Stimulated activated CD4-positive, alpha-beta T cell treated with anti-CD3 and anti-CD28 coated beads, Interleukin-1b, Interleukin-23, amount 100 ng/mL, for 4 hours (primary cell): Measurements from ENCODE around the gene ARHGAP15.

Experiments used
- DNase-seq, 2 donors: peaks; one replicate each; pipeline ENCODE4 v3.0.0-alpha.2; 2020; ENCODE audit warnings: low read depth in 2 of 2

The ARHGAP15 gene

GRCh38 chr2:143169105-143169504 is 39.9 kb downstream of the ARHGAP15 start:
- DNase-seq = no peak

GRCh38 chr2:143171817-143172216 is 42.6 kb downstream of the ARHGAP15 start:
- no peak for DNase-seq

- DNase-seq = no peak
Observed at GRCh38 chr2:143175438-143175837, 46.2 kb downstream of the ARHGAP15 start.

- no peak for DNase-seq
Observed at GRCh38 chr2:143176606-143177005, 47.4 kb downstream of the ARHGAP15 start.

GRCh38 chr2:143177096-143177786 is 48.0 kb downstream of the ARHGAP15 start:
- DNase-seq = no peak

- DNase-seq = no peak
Observed at GRCh38 chr2:143181494-143181893, 52.3 kb downstream of the ARHGAP15 start.

GRCh38 chr2:143182649-143183048 is 53.4 kb downstream of the ARHGAP15 start:
- no peak for DNase-seq

- DNase-seq = no peak
Observed at GRCh38 chr2:143183804-143184463, 54.7 kb downstream of the ARHGAP15 start.

- no peak for DNase-seq
Observed at GRCh38 chr2:143186876-143187275, 57.7 kb downstream of the ARHGAP15 start.

- DNase-seq = no peak
Observed at GRCh38 chr2:143190431-143190830, 61.2 kb downstream of the ARHGAP15 start.

GRCh38 chr2:143192106-143192505 is 62.9 kb downstream of the ARHGAP15 start:
- DNase-seq = no peak

GRCh38 chr2:143192716-143193115 is 63.5 kb downstream of the ARHGAP15 start:
- DNase-seq = no peak

- DNase-seq = no peak
Observed at GRCh38 chr2:143193121-143193520, 63.9 kb downstream of the ARHGAP15 start.

- no peak for DNase-seq
Observed at GRCh38 chr2:143195511-143195910, 66.3 kb downstream of the ARHGAP15 start.

GRCh38 chr2:143204062-143204461 is 74.8 kb downstream of the ARHGAP15 start:
- DNase-seq = no peak

- DNase-seq = no peak
Observed at GRCh38 chr2:143205106-143205764, 76.0 kb downstream of the ARHGAP15 start.

GRCh38 chr2:143209570-143210445 is 80.6 kb downstream of the ARHGAP15 start:
- no peak for DNase-seq

GRCh38 chr2:143210446-143210819 is 81.2 kb downstream of the ARHGAP15 start:
- no peak for DNase-seq

GRCh38 chr2:143217512-143218115 is 88.4 kb downstream of the ARHGAP15 start:
- no peak for DNase-seq

GRCh38 chr2:143218621-143219020 is 89.4 kb downstream of the ARHGAP15 start:
- DNase-seq = no peak

GRCh38 chr2:143219266-143219665 is 90.0 kb downstream of the ARHGAP15 start:
- DNase-seq = no peak

GRCh38 chr2:143223556-143223955 is 94.3 kb downstream of the ARHGAP15 start:
- DNase-seq = no peak
